GM21447 (cell line): Measurements from ENCODE around the gene GRN.
"Not testable (repeated sequence)": the region's sequence is repeated elsewhere in the genome, so short reads cannot be mapped to it uniquely, and the experiment has no call there.

Source experiments
- ATAC-seq: cut with Tn5 transposase; IDR thresholded peaks from one replicate; pipeline ENCODE4 v1.9.1; 2021; ENCODE audit not compliant: unreplicated experiment

Gene GRN

GRCh38 chr17:44345454-44346026 is 438 bp downstream of the GRN start:
- ATAC-seq = peak; percentile 1

- ATAC-seq = no peak
Measured at GRCh38 chr17:44346064-44346844, 1.2 kb downstream of the GRN start.

GRCh38 chr17:44347206-44348055 is 2.3 kb downstream of the GRN start:
- not testable (repeated sequence) for ATAC-seq

- peak; percentile 45 for ATAC-seq
Measured at GRCh38 chr17:44348234-44348987, 3.3 kb downstream of the GRN start.

DNA sequence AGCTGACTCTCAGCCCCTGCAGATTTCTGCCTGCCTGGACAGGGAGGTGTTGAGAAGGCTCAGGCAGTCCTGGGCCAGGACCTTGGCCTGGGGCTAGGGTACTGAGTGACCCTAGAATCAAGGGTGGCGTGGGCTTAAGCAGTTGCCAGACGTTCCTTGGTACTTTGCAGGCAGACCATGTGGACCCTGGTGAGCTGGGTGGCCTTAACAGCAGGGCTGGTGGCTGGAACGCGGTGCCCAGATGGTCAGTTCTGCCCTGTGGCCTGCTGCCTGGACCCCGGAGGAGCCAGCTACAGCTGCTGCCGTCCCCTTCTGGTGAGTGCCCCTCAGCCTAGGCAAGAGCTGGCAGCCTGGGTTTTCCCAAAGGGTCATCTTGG is 3.9 kb downstream of the GRN start:
- ATAC-seq = no peak

- no peak for ATAC-seq
Measured at GRCh38 chr17:44349553-44350070, 4.5 kb downstream of the GRN start.

DNA sequence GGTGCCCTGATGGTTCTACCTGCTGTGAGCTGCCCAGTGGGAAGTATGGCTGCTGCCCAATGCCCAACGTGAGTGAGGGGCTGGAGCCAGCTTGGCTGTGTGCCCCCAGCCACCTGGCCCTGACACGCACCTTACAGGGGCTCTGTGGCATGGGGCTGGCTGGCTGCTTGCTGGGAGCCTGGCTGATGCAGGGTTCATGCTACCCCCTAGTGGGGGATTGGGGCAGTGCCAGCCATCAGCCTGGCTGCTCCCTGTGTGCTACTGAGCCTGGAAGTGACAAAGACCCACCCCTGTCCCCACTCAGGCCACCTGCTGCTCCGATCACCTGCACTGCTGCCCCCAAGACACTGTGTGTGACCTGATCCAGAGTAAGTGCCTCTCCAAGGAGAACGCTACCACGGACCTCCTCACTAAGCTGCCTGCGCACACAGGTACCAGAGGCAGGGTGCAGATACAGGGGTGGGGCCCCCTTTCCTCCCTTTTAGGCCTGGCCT is 5.7 kb downstream of the GRN start:
- ATAC-seq = no peak

- no peak for ATAC-seq
Measured at GRCh38 chr17:44351464-44351863, 6.4 kb downstream of the GRN start.

DNA sequence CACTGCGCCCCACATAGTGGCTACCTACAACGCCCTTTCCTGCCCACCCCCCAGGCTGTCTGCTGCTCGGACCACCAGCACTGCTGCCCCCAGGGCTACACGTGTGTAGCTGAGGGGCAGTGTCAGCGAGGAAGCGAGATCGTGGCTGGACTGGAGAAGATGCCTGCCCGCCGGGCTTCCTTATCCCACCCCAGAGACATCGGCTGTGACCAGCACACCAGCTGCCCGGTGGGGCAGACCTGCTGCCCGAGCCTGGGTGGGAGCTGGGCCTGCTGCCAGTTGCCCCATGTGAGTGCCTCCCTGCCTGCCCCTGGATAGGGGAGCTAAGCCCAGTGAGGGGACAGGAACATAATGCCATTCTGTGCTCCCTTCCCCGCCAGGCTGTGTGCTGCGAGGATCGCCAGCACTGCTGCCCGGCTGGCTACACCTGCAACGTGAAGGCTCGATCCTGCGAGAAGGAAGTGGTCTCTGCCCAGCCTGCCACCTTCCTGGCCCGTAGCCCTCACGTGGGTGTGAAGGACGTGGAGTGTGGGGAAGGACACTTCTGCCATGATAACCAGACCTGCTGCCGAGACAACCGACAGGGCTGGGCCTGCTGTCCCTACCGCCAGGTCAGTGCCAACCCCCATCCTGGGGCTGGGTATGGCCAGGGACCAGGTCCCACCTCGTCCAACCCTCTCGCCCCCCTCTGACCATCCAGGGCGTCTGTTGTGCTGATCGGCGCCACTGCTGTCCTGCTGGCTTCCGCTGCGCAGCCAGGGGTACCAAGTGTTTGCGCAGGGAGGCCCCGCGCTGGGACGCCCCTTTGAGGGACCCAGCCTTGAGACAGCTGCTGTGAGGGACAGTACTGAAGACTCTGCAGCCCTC is 7.1 kb downstream of the GRN start:
- no peak for ATAC-seq

GRCh38 chr17:44352828-44353671 is 7.9 kb downstream of the GRN start:
- no peak for ATAC-seq

GRCh38 chr17:44353672-44354331 is 8.7 kb downstream of the GRN start:
- ATAC-seq = no peak

DNA sequence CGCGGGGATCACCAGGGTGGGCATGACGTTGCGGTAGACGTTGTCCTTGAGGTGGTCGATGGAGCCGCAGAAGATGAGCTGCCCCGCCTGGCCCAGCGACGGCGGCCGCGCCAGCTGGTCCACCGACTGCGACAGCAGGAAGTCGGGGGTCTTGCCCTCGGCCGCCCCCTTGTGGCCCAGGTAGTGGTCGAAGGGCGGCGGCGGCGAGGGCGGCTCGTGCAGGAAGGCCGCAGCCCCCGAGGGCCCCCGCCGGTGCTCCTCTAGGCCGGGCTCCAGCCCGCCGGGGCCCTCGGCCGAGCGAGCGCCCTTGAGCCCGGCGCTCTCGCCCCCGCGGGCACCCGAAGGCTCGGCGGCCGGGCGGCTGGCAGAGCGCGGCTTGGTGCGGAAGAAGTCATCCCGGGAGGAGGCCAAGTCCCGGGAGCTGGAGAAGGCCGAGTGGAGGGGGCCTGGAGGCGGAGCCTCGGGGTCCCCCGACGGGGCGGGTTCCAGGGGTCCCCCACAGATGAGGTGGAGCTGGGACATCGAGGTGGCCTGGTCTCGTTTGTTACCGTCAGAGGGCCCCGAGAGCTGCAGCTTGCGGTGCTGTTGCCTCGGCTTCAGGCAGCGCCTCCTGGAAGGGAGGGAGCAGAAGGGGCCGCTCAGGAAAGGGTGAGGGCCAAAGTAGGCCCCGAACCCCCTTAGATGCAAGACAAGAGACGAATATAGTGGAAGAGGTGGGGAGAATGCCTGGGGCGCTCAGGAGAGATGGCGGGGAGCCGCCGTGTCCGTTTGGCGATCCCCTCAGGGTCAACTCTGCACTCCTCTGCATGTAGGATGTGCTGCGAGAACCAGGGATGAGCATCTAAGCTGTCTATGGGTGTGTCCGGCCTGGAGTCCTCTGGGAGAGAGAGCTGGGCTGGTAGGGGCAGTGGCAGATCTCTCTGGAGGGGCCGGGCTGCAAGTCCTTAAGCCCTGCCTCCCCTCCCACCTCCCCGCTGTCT is 9.8 kb downstream of the GRN start:
- ATAC-seq = no peak

GRCh38 chr17:44355642-44356099 is 10.6 kb downstream of the GRN start:
- no peak for ATAC-seq

DNA sequence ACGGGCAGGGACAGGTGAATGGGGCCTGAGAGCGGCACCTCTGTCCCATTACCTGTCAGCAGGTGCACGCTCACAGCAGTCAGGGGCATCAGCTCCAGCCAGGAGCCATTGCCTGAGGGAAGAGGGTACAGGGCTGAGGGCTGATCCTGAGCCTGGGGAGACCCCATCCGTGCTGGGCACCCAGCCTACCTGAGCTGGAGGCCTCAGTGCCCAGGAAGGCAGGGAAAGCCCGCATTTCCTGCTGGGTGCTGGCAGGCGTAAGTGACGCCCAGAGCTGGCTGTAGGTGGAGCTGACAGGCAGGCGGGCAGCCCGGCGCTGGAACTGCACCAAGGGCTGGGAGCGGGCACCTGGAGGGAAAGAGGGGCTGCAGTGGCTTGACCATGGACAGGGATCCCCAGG is 11.1 kb downstream of the GRN start:
- ATAC-seq = no peak

GRCh38 chr17:44358066-44358465 is 13.0 kb downstream of the GRN start:
- ATAC-seq = no peak

DNA sequence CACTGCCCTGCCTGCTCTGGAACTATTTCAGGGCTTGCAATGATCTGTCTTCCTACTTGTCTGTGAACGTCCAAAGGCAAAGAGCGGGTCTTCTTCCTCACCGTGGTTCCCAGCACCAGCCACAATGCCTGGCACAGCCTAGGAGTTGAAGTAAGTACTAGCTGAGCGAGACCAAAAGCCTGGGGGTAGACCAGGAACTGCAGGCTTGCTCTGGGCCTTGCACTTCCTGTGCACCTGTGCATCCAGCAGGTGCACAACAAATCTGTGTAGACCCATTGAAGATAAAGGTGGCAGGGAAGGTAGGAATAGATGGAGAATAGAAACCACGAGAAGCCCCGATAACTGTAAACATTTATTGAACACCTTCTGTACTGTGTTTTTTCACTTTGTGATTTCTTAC is 13.9 kb downstream of the GRN start:
- no peak for ATAC-seq

DNA sequence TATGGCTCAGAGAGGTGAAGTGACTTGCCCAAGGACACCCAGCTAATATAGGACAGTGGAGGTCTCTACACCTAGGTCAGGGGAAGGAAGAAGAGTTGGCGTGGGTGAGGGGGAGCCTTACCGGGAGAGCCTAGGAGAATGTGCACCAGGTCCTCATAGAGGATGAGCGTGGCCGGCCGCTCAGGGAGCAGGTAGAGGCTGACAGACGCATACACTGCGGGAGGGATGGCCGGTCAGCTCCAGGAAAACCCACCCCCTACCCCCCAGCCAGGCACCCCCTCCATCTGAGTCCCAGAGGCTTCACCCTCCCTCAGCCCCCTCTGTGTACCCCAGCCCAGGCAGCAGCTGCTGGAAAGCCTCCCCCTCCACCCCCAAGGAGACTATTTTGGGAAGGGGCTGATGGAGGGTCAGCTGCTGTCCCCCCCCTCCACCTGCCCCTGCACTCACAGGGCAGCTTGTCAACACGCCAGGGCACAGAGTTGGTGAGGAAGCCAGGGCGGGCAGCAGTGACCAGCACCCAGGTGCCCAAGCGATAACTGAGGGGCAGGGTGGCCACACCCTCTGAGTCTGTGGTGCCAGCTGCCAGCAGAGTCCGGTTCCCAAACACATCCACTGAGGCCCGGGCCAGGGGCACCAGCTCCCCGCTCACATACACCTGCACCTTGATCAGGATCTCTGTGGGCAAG is 14.5 kb downstream of the GRN start:
- no peak for ATAC-seq
